Fibroblast of lung (primary cell): ENCODE data around the gene RHOJ. TPM values are rescaled to one million over a fixed set of nuclear protein-coding genes. Genes with fewer than 3 reads are reported as not detected.

Source experiments
- DNase-seq, 2 donors: peaks; one replicate each; pipeline versions ENCODE4 v3.0.0 to v3.0.0-alpha.2; 2010; ENCODE audit warnings: low read depth in 2 of 2
- H2AFZ ChIP-seq: 2 replicates; pipeline ENCODE4 v1.5.1; 2012; ENCODE audit warnings: low read length, control low read depth, inconsistent platforms
- H3K27ac ChIP-seq: 2 replicates; pipeline ENCODE4 v1.5.1; 2011; ENCODE audit warnings: low read length, control low read depth; ENCODE audit not compliant: insufficient read depth
- H3K27me3 ChIP-seq: 2 replicates; pipeline ENCODE4 v1.5.1; 2011; ENCODE audit warnings: mild to moderate bottlenecking, low read length; ENCODE audit not compliant: control insufficient read depth, insufficient read depth
- H3K36me3 ChIP-seq: 2 replicates; pipeline ENCODE4 v1.5.1; 2011; ENCODE audit warnings: low read length; ENCODE audit not compliant: control insufficient read depth, insufficient read depth
- H3K4me1 ChIP-seq: 2 replicates; pipeline ENCODE4 v1.5.1; 2011; ENCODE audit warnings: low read length; ENCODE audit not compliant: control insufficient read depth, insufficient read depth; ENCODE audit errors: extremely low read depth
- H3K4me2 ChIP-seq: 2 replicates; pipeline ENCODE4 v1.5.1; 2011; ENCODE audit warnings: low read length, control low read depth; ENCODE audit not compliant: insufficient read depth; ENCODE audit errors: extremely low read depth
- H3K4me3 ChIP-seq, 4 experiments: fragments of 200-600 bp in 1 of 4; sonication (generic) in 1 of 4; replicated peaks in 1 of 4; 2 replicates each; pipeline ENCODE4 v1.5.1; 2011 to 2016; ENCODE audit warnings: low read length in 4 of 4, low read depth in 3 of 4, mild to moderate bottlenecking in 3 of 4, control low read depth in 2 of 4, inconsistent platforms in 1 of 4, mixed read lengths in 1 of 4; ENCODE audit not compliant: insufficient read depth in 1 of 4; ENCODE audit errors: control extremely low read depth in 1 of 4
- H3K79me2 ChIP-seq: 2 replicates; pipeline ENCODE4 v1.5.1; 2012; ENCODE audit warnings: mild to moderate bottlenecking, low read length, inconsistent platforms; ENCODE audit not compliant: control insufficient read depth, insufficient read depth
- H3K9ac ChIP-seq: 2 replicates; pipeline ENCODE4 v1.5.1; 2011; ENCODE audit warnings: mild to moderate bottlenecking, low read length, control low read depth; ENCODE audit not compliant: insufficient read depth
- H3K9me3 ChIP-seq: 2 replicates; pipeline ENCODE4 v1.5.1; 2012; ENCODE audit warnings: low read depth, low read length; ENCODE audit not compliant: control insufficient read depth, insufficient read depth
- H4K20me1 ChIP-seq: 2 replicates; pipeline ENCODE4 v1.5.1; 2011; ENCODE audit warnings: low read length; ENCODE audit not compliant: control insufficient read depth, insufficient read depth; ENCODE audit errors: extremely low read depth
- EZH2 ChIP-seq: IDR thresholded peaks from 2 replicates; pipeline ENCODE4 v1.5.1; 2012; ENCODE audit warnings: low read length, control low read depth, mild to moderate bottlenecking; ENCODE audit errors: missing control alignments
- polyA plus RNA-seq, 2 donors: library from polyadenylated mRNA; depleted of rRNA in 1 of 2; stranded (reverse) in 1 of 2; unstranded in 1 of 2; fragments of >200 nt; gene quantifications; 2 replicates each; pipeline ENCODE4 v1.2.1, GENCODE V29; 2011 to 2012; ENCODE audit warnings: missing spikeins in 1 of 2
- total RNA-seq: library from RNA; depleted of rRNA; stranded (reverse); fragments of >200 nt; gene quantifications from 2 replicates; pipeline ENCODE4 v1.2.1, GENCODE V29; 2014
- TF ChIP-seq, protein P1 (sequence below), 2 donors: IDR thresholded peaks in 1 of 2; conservative IDR thresholded peaks in 1 of 2; 1 replicate in 1 of 2; 2 replicates in 1 of 2; pipeline ENCODE4 v1.5.1; 2011 to 2012; ENCODE audit warnings: low read length in 2 of 2, control low read depth in 1 of 2, inconsistent platforms in 1 of 2, low read depth in 1 of 2, mild to moderate bottlenecking in 1 of 2

Gene RHOJ
- total and polyA plus RNA-seq, 2 donors (not counting 1 experiment from before 2014, with no cell fraction given): 1.2 to 10.4 TPM

DNA sequence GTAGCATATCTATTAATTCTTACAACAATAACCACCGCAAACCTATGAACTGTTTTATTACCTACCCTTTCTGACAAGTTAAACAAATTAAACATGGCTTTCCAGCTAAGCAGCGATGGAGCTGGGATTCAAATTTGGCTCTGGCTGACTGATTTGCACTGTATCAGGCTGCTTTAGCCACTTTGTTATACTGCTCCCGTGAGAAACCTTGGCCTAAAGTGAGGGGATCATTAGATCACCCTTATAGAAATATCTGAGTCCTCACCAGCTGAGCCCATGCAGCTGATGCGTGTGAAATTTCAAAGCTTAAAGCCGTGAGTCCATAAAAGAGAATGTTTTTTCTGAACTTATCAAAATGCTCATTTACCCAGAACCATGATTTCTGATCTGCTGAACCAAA is 122.6 kb downstream of the RHOJ start:
- Histone ChIP-seq H3K4me3 (no peak overlapping the region), H3K27me3 (no peaks in the 10 kb centered on the region), H3K4me2 (no peak overlapping the region), H2AFZ (no peak overlapping the region), H3K36me3 (no peaks in the 10 kb centered on the region), H4K20me1 (no peaks in the 10 kb centered on the region), H3K79me2 (no peaks in the 10 kb centered on the region), H3K27ac (no peak overlapping the region), H3K4me1 (no peaks in the 10 kb centered on the region), H3K9me3 (no peaks in the 10 kb centered on the region), H3K9ac (no peak overlapping the region)
- DNase-seq: no peak
- no peak for TF ChIP-seq EZH2
- TF ChIP-seq, protein P1, sequence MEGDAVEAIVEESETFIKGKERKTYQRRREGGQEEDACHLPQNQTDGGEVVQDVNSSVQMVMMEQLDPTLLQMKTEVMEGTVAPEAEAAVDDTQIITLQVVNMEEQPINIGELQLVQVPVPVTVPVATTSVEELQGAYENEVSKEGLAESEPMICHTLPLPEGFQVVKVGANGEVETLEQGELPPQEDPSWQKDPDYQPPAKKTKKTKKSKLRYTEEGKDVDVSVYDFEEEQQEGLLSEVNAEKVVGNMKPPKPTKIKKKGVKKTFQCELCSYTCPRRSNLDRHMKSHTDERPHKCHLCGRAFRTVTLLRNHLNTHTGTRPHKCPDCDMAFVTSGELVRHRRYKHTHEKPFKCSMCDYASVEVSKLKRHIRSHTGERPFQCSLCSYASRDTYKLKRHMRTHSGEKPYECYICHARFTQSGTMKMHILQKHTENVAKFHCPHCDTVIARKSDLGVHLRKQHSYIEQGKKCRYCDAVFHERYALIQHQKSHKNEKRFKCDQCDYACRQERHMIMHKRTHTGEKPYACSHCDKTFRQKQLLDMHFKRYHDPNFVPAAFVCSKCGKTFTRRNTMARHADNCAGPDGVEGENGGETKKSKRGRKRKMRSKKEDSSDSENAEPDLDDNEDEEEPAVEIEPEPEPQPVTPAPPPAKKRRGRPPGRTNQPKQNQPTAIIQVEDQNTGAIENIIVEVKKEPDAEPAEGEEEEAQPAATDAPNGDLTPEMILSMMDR (conservative IDR thresholded peaks at IDR 0.05 in 1 of 2, IDR thresholded peaks at IDR 0.05 in 1 of 2; ENCODE audit: low read depth in 1 of 2, low read length in 2 of 2): no peak

DNA sequence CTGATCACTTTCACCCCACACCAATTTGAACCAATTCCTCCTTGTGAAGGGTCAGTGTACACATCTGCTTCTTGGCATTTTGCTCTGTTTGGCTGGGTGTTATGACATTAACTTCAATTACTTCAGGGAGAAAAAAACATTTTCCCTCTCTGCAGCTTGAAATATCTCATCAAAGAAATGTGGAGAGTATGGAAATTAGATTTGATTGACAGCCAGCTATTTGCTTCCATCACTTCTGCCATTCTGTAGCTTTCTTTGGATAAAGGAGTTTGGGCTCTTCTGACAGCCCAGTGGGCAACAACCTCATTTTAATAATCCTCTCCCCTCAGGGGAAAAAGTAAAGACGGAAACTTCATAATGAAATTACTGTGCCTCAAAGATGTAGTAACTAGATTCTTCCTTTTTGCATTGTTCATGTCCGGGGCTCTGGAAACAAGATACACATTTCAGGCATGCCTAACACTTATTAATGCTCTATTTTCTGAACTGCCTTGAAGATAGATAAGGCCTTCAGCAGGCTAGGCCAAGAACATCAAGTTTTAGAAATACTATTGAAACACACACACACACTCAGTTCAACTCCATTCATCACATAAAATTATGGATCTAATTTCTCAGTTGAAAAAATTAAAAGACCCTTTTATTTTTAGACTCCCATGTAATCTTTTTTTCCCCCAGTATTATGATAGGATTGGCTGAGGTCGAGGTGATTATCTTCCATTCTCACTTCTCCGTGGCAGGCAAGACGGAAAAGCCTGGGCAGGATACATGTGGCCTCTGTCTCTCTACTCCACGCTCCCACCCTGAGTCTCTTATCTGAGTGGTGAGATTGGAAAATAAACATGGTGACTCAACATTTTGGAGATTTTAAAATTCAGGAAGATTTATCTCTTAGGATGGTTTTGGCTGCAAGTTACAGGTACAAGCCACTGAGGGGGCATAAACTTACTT is 124.8 kb downstream of the RHOJ start:
- no peak overlapping the region for H3K4me3 ChIP-seq
- no peaks in the 10 kb centered on the region for H3K36me3 ChIP-seq
- no peaks in the 10 kb centered on the region for H4K20me1 ChIP-seq
- H3K79me2 ChIP-seq: no peaks in the 10 kb centered on the region
- no peak overlapping the region for H2AFZ ChIP-seq
- TF ChIP-seq EZH2: no peak
- TF ChIP-seq, protein P1 (conservative IDR thresholded peaks at IDR 0.05 in 1 of 2, IDR thresholded peaks at IDR 0.05 in 1 of 2; ENCODE audit: low read depth in 1 of 2, low read length in 2 of 2): no peak
- peaks cover 5% of the 10 kb centered on the region for H3K27me3 ChIP-seq
- no peak overlapping the region for H3K4me2 ChIP-seq
- no peak overlapping the region for H3K27ac ChIP-seq
- H3K9ac ChIP-seq: no peak overlapping the region
- no peak for DNase-seq
- no peaks in the 10 kb centered on the region for H3K4me1 ChIP-seq
- no peaks in the 10 kb centered on the region for H3K9me3 ChIP-seq

DNA sequence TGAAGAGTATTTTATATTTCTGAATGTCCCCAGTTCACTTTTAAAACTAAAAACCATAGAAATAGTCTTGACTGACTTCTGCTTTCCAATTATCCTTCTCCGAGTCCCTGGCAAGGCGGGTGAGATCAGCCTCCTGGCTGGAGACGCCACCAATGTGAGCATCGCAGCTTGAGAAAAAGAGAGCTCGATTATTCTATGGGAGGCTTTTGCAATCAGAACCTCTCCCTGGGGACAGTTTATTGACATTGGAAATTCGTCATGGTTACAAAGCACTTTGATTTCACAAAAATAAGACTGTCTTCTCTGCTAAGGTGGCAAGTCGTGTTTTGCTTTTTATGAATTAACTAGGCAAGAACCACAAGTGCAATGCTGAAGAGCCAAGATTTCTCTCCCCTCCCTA is 138.1 kb downstream of the RHOJ start:
- no peak overlapping the region for H3K4me2 ChIP-seq
- H3K79me2 ChIP-seq: no peaks in the 10 kb centered on the region
- TF ChIP-seq, protein P1 (conservative IDR thresholded peaks at IDR 0.05 in 1 of 2, IDR thresholded peaks at IDR 0.05 in 1 of 2; ENCODE audit: low read depth in 1 of 2, low read length in 2 of 2): no peak
- no peak for TF ChIP-seq EZH2
- DNase-seq: peak in 1 of 2 donors; percentile 11
- H3K4me1 ChIP-seq: no peaks in the 10 kb centered on the region
- no peak overlapping the region for H3K9ac ChIP-seq
- H3K9me3 ChIP-seq: no peaks in the 10 kb centered on the region
- no peaks in the 10 kb centered on the region for H3K36me3 ChIP-seq
- H3K4me3 ChIP-seq: no peak overlapping the region
- H3K27ac ChIP-seq: no peak overlapping the region
- H2AFZ ChIP-seq: no peak overlapping the region
- no peaks in the 10 kb centered on the region for H3K27me3 ChIP-seq
- H4K20me1 ChIP-seq: no peaks in the 10 kb centered on the region

Other genes starting within 250 kb of the RHOJ start
- 0.83 and 1.0 TPM in 2 replicates for gene KCNH5, start 159.0 kb upstream of the RHOJ start, total RNA-seq
- gene KCNH5, start 159.0 kb upstream of the RHOJ start, polyA plus RNA-seq: 0.03 and 1.5 TPM in 2 replicates
- not detected in 2 replicates for gene GPHB5, start 114.5 kb downstream of the RHOJ start, total RNA-seq
- not detected in 2 replicates for gene GPHB5, start 114.5 kb downstream of the RHOJ start, polyA plus RNA-seq